HEK293 (cell line): Measurements from ENCODE around the gene RAB9A.

Experiments used
- CTCF ChIA-PET: fragments of 350-600 bp; formaldehyde crosslinking; extraction: SDS; loops from one replicate; lab custom pipeline; 2021; ENCODE audit warnings: antibody characterized with exemption; lab: Yijun Ruan, JAX
- POLR2A ChIA-PET: fragments of 300-600 bp; formaldehyde crosslinking; extraction: SDS; loops from one replicate; lab custom pipeline; 2020; ENCODE audit warnings: antibody characterized with exemption, inconsistent platforms; lab: Yijun Ruan, JAX
- H3K27ac ChIP-seq: fragments of 200-500 bp; sonication (Bioruptor generic); 2 replicates; pipeline ENCODE4 v1.5.1; 2014; ENCODE audit warnings: low read depth, low read length, control low read depth, inconsistent platforms; ENCODE audit errors: extremely low read depth
- H3K36me3 ChIP-seq, 2 experiments: fragments of 200-500 bp in 1 of 2; sonication (Bioruptor generic) in 1 of 2; 1 replicate in 1 of 2; 2 replicates in 1 of 2; pipeline ENCODE4 v1.5.1; 2014 to 2017; ENCODE audit warnings: inconsistent platforms in 2 of 2, low read length in 2 of 2; ENCODE audit not compliant: control insufficient read depth in 2 of 2, insufficient read depth in 1 of 2
- H3K4me1 ChIP-seq: fragments of 200-500 bp; sonication (Bioruptor generic); 2 replicates; pipeline ENCODE4 v1.5.1; 2014; ENCODE audit warnings: mild to moderate bottlenecking, low read length, inconsistent platforms; ENCODE audit not compliant: control insufficient read depth, insufficient read depth
- H3K4me3 ChIP-seq: 2 replicates; pipeline ENCODE4 v1.5.1; 2011; ENCODE audit warnings: low read depth, mild to moderate bottlenecking, control low read depth, low read length, moderate library complexity
- H3K9me3 ChIP-seq: fragments of 200-500 bp; sonication (Bioruptor generic); 2 replicates; pipeline ENCODE4 v1.5.1; 2014; ENCODE audit warnings: low read depth, low read length, inconsistent platforms; ENCODE audit not compliant: control insufficient read depth, insufficient read depth
- HOXD13 ChIP-seq: sonication (generic); formaldehyde crosslinking; IDR thresholded peaks from 2 replicates; pipeline ENCODE4 v1.8.0; 2022; ENCODE audit warnings: missing genetic modification reagents, borderline replicate concordance
- KLF16 ChIP-seq: fragments of 450-650 bp; formaldehyde crosslinking; IDR thresholded peaks from 2 replicates; pipeline ENCODE4 v1.5.1; 2017; ENCODE audit warnings: missing biosample characterization, missing genetic modification characterization
- KLF17 ChIP-seq: fragments of 450-650 bp; formaldehyde crosslinking; IDR thresholded peaks from 2 replicates; pipeline ENCODE4 v1.5.1; 2016; ENCODE audit warnings: missing biosample characterization, missing genetic modification characterization
- KLF9 ChIP-seq: fragments of 450-650 bp; formaldehyde crosslinking; IDR thresholded peaks from 2 replicates; pipeline ENCODE4 v1.5.1; 2016; ENCODE audit warnings: missing biosample characterization, missing genetic modification characterization, low read depth
- MEIS1 ChIP-seq: sonication (generic); formaldehyde crosslinking; IDR thresholded peaks from 2 replicates; pipeline ENCODE4 v1.8.1; 2022; ENCODE audit warnings: missing genetic modification reagents, mild to moderate bottlenecking, borderline replicate concordance
- MZF1 ChIP-seq: fragments of 450-650 bp; formaldehyde crosslinking; IDR thresholded peaks from 2 replicates; pipeline ENCODE4 v1.5.1; 2017; ENCODE audit warnings: missing biosample characterization, missing genetic modification characterization, borderline replicate concordance
- PATZ1 ChIP-seq: fragments of 450-650 bp; formaldehyde crosslinking; IDR thresholded peaks from 2 replicates; pipeline ENCODE4 v1.5.1; 2016; ENCODE audit warnings: missing biosample characterization, missing genetic modification characterization
- PRDM1 ChIP-seq: fragments of 450-650 bp; formaldehyde crosslinking; IDR thresholded peaks from 2 replicates; pipeline ENCODE4; 2016; ENCODE audit warnings: missing biosample characterization, missing genetic modification characterization
- YY1 ChIP-seq: fragments of 450-650 bp; formaldehyde crosslinking; IDR thresholded peaks from 2 replicates; pipeline ENCODE4 v1.5.1; 2018; ENCODE audit warnings: missing biosample characterization, missing genetic modification characterization
- ZBTB17 ChIP-seq: fragments of 450-650 bp; formaldehyde crosslinking; IDR thresholded peaks from 2 replicates; pipeline ENCODE4 v1.5.1; 2016; ENCODE audit warnings: missing biosample characterization, missing genetic modification characterization
- ZFP69B ChIP-seq: fragments of 450-650 bp; formaldehyde crosslinking; IDR thresholded peaks from 2 replicates; pipeline ENCODE4 v1.5.1; 2016; ENCODE audit warnings: missing biosample characterization, missing genetic modification characterization
- ZNF114 ChIP-seq: fragments of 450-650 bp; formaldehyde crosslinking; IDR thresholded peaks from 2 replicates; pipeline ENCODE4 v1.5.0; 2017; ENCODE audit warnings: missing biosample characterization, missing genetic modification characterization
- ZNF221 ChIP-seq: fragments of 450-650 bp; formaldehyde crosslinking; IDR thresholded peaks from 2 replicates; pipeline ENCODE4 v1.5.1; 2017; ENCODE audit warnings: missing biosample characterization, missing genetic modification characterization, borderline replicate concordance
- ZNF311 ChIP-seq: fragments of 450-650 bp; formaldehyde crosslinking; IDR thresholded peaks from 2 replicates; pipeline ENCODE4 v1.5.1; 2017; ENCODE audit warnings: missing biosample characterization, missing genetic modification characterization, borderline replicate concordance
- ZNF324 ChIP-seq: fragments of 450-650 bp; formaldehyde crosslinking; IDR thresholded peaks from 2 replicates; pipeline ENCODE4 v1.5.1; 2016; ENCODE audit warnings: missing biosample characterization, missing genetic modification characterization
- ZNF350 ChIP-seq: fragments of 450-650 bp; formaldehyde crosslinking; IDR thresholded peaks from 2 replicates; pipeline ENCODE4 v1.5.0; 2017; ENCODE audit warnings: missing biosample characterization, mild to moderate bottlenecking, missing genetic modification characterization
- ZNF560 ChIP-seq: fragments of 450-650 bp; formaldehyde crosslinking; IDR thresholded peaks from 2 replicates; pipeline ENCODE4 v1.5.1; 2017; ENCODE audit warnings: missing biosample characterization, missing genetic modification characterization, borderline replicate concordance
- ZNF571 ChIP-seq: fragments of 450-650 bp; formaldehyde crosslinking; IDR thresholded peaks from 2 replicates; pipeline ENCODE4 v1.5.0; 2017; ENCODE audit warnings: missing biosample characterization, missing genetic modification characterization
- ZNF596 ChIP-seq: fragments of 450-650 bp; IDR thresholded peaks from 2 replicates; pipeline ENCODE4 v1.5.0; 2018; ENCODE audit warnings: missing biosample characterization, mild to moderate bottlenecking, missing genetic modification characterization, moderate library complexity
- ZNF704 ChIP-seq: fragments of 450-650 bp; formaldehyde crosslinking; IDR thresholded peaks from 2 replicates; pipeline ENCODE4 v1.5.1; 2016; ENCODE audit warnings: missing biosample characterization, missing genetic modification characterization

Gene RAB9A

GRCh38 chrX:13750812-13751211, 61.9 kb downstream of the RAB9A start (continued):
- TF ChIP-seq ZBTB17 (tag by site-specific recombination) (no peak), ZFP69B (tag by site-specific recombination) (no peak), ZNF704 (no peak), HOXD13 (CRISPR knock-in tag) (no peak), ZNF324 (tag by site-specific recombination) (no peak), ZNF221 (tag by site-specific recombination) (no peak)

DNA sequence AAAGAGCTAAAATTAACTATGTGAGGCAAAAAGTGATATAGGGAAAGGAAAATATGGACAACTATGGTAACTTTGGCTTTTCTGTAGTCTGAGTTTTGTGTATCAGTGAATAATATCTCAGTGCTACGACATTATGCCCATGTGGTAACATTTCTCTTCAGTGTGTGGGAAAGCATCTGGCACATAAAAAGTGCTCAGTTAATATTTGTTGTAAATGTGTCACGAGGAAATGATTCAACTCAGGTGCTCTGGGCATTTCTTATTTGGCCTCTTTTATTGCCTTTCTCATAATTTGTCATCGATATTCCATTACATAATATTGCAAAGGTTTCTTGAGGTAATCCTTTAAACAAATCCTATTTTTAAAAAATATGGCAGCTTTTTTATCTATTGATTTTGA, 63.2 kb downstream of the RAB9A start:
- POLR2A ChIA-PET, result interaction anchor here (1.5 to 2.1 kb wide), 2 partner anchors 8 to 17 kb away, joined by 3 to 11 read pairs; partner anchors contain the start of genes OFD1 and TRAPPC2
- H3K36me3 ChIP-seq, result peaks cover 62 to 77% of the 10 kb centered on the region in 2 experiments
- CTCF ChIA-PET, result interaction anchor here (0.6 to 7.2 kb wide), 9 partner anchors 15 to 804 kb away, joined by 3 to 92 read pairs (median 8); partner anchors contain the start of genes GEMIN8, OFD1 and TRAPPC2
- H3K27ac ChIP-seq, result no peak overlapping the region
- H3K9me3 ChIP-seq, result no peaks in the 10 kb centered on the region
- no peaks in the 10 kb centered on the region for H3K4me1 ChIP-seq
- no peak for TF ChIP-seq ZNF114 (tag by site-specific recombination)
- TF ChIP-seq ZNF350, result no peak
- TF ChIP-seq YY1 (tag by site-specific recombination), result no peak
- no peak for TF ChIP-seq KLF16 (tag by site-specific recombination)
- TF ChIP-seq MEIS1 (CRISPR knock-in tag), result no peak
- no peak overlapping the region for H3K4me3 ChIP-seq

- CTCF ChIA-PET, result interaction anchor here (0.6 to 7.2 kb wide), 10 partner anchors 14 to 1430 kb away, joined by 3 to 92 read pairs (median 5); partner anchors contain the start of genes GEMIN8, OFD1 and TRAPPC2
Observed at GRCh38 chrX:13752646-13753045, 63.7 kb downstream of the RAB9A start.

More at GRCh38 chrX:13752646-13753045, 63.7 kb downstream of the RAB9A start:
- no peak overlapping the region for H3K4me3 ChIP-seq
- POLR2A ChIA-PET, result interaction anchor here (2.1 kb wide), 1 partner anchor 18 kb away, joined by 11 read pairs; the partner anchor contains the start of genes OFD1 and TRAPPC2
- H3K9me3 ChIP-seq, result no peaks in the 10 kb centered on the region
- H3K4me1 ChIP-seq, result no peaks in the 10 kb centered on the region
- H3K36me3 ChIP-seq, result peaks cover 68 to 77% of the 10 kb centered on the region in 2 experiments
- H3K27ac ChIP-seq, result no peak overlapping the region
- no peak for TF ChIP-seq ZNF571 (tag by site-specific recombination)
- no peak for TF ChIP-seq PATZ1
- TF ChIP-seq ZNF560 (tag by site-specific recombination), result no peak
- no peak for TF ChIP-seq KLF17
- no peak for TF ChIP-seq KLF9
- TF ChIP-seq PRDM1 (tag by site-specific recombination), result no peak
- no peak for TF ChIP-seq ZNF311 (tag by site-specific recombination)
- no peak for TF ChIP-seq ZNF596 (tag by site-specific recombination)
- no peak for TF ChIP-seq MZF1
- TF ChIP-seq, all 188 proteins: peak for 0
